HG03354 (cell line): Measurements from ENCODE around the gene NDUFS2.

Source experiments
- ATAC-seq: cut with Tn5 transposase; IDR thresholded peaks from one replicate; pipeline ENCODE4 v1.9.1; 2021; ENCODE audit warnings: mild to moderate bottlenecking; ENCODE audit not compliant: unreplicated experiment, poor library complexity, severe bottlenecking

Gene NDUFS2

DNA sequence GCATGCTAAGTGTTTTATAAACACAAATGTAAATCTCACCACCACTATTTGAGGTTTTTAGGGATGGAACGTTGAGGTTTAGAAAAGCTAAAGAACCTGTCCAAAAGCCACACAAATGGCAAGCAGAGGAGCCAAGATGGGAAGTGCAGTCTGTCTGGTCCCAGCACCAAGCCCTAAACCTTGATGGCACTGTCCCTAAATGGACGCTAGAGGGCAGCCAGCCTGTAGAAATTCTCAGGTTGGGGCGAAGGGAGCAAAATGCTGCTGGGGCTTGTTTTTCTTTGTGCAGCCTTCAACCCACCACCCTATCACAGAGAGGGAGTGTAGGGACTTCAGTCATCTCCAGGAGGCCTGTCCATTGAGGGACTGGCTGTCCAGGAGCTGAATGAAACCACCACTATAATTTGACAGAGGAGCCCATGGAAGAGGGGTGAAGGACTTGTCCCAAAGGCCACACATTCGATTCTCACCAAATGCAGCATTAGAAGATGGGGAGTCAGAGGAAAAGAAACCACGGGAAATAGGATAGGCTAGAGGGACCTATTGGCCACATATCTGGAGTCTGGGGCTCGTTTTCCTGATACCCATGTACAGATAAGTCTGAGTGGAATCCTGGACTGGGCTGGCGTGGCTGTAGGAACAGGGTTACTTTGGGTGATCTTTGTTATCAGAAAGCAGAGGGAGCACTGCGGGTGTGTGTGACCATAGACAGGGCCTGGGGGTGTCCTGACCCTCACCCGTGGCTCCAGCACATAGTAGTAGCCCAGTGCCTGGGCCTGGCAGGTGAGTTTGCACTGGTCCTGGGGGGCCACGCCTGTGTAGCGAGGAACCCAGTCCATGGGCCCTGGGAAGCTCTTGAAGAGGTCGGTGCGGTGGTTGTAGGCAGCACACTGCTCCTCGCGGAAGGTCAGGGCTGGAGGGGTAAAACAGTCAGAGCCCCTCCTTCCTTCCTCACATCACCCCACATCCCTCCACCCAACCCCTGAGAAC is 9.4 kb upstream of the NDUFS2 start:
- peak; percentile 78 for ATAC-seq

DNA sequence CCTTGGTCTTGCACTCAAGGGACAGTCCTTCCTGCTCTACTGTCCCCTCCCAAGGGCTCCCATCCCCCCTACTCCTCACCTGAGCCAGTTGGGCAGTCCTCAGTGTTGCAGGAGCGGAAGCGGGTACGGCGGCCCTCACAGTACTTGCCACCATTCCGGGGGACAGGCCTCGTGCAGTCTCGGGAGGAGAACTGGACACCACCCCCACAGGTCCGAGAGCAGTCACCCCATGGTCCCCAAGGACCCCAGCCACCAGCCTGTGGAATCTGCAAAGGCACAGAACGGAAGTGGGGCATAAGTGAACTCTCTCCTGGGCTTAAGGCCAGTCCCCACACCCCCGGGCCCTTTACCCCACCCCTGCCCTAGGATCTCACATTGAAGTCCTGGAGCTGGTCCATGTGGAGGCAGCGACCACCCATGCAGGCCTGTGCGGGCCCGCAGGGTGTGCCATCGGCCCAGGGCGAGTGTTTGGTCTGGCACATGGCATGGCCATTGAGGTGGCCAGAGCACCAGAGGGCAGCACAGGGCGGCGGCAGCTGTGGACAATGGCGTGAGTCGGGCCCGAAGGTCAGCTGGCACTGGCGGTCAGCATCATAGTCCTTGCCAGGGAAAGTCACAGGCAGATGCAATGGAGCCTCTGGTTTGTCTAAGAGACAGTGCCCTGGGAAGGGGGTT is 8.5 kb upstream of the NDUFS2 start:
- ATAC-seq: no peak

DNA sequence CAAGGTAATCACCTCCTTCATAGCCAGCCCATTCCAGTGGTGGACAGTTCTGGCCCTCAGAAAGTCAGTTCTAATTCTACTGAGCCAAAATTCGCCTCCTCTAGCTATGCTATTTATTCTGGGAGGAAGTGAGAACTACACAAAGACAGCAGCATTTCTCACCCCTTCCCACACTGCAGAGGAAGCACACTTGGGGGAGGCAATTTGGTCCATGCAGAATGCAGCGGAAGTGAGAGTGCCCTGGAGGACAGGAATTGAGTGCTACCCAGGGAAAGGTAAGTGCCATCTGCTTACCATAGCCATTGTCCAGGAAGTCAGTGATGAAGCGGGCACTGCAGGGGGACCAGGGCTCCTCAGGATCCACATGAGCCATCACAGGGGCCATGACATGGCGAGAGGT is 7.0 kb upstream of the NDUFS2 start:
- peak; percentile 47 for ATAC-seq

DNA sequence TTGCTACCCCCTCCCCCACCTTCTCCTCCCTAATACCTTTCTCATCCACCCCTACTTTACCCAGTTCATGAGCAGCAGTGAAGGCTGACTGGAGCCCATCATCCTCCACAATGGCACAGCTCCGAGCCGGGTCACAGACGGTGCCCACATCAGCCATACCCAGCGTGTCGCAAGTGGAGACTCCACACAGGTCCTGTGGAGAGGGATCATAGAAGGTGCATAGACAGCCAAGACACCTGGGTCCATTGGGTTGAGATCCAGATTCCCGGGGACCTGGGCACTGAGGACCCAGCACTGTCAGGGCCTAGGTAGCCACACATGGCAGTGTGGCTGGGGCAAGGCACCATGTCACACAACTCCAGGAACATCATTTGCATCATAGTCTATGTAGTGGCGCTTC is 6.1 kb upstream of the NDUFS2 start:
- ATAC-seq: no peak

DNA sequence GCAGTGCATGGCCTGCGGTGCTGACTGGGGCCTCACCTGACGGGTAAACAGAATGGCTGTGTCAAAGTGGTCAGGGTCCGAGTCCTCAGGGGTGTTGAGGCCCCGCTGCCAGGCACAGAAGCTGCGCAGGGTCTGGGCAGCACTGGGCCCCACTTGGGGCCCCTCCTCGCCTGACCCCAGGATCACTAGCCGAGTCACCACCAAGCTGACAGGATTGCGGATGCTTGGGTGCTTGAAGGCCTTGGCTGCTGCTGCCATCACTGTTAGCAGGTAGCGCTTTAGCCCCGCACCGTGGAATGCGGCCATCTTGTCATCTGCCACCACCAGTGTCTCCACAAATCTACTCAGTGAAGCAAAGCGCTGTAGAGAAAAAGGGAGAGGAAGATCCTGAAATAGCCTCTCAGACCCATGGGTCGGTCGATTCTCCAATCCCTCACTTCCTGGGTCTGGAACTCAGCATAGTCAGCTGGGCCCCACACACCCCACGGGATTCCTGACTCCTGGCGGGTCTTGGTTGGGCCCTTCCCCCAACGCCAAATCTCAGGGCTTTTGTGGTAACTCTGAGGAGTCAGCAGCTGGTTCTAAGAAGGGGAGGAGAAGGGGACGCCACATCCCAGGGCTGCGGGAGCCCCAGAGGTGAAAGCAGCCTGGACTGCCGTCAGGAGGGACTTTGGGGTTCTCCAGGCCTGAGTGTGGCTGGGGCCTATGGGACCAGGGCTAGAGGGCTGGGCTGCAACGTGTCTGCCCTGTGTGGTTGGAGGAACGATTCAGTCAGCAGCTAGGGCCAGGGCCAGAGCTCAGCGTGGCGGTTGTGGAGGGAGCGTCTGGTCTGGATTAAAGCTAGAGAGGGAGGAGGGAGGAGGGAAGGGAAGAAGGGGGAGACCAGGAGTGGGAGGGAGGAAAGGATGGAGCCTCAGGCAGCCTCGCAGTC is 5.4 kb upstream of the NDUFS2 start:
- no peak for ATAC-seq

DNA sequence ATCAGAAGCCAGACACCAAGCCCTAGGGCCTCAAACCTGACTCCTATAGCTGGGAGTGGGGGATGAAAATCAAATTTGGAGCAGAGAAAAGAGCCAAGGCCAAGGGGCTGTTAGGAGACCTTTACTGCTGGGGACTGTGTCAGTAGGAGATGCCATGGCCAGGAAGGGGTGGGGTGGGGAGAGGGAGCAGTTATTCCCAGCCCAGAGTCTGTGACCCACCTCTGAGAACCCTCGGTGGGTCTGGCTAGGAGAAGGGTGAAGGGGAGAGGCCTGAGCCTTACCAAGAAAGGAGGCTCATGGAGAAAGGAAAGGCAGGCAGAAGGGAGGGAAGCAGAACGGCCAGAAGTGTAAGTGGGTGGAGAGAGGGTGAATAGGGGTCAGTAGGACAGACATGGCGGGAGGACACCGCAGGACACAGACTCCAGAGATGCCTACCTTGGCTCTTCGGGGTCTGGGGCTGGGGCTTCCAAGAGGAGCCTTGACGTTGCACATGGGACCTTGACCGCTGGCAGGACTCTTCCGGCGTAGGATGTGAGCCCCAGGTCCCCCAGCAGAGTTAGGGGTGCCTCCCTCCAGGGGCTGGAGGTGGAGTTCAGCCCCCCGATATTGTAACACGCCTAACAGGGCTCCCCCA is 4.5 kb upstream of the NDUFS2 start:
- no peak for ATAC-seq

DNA sequence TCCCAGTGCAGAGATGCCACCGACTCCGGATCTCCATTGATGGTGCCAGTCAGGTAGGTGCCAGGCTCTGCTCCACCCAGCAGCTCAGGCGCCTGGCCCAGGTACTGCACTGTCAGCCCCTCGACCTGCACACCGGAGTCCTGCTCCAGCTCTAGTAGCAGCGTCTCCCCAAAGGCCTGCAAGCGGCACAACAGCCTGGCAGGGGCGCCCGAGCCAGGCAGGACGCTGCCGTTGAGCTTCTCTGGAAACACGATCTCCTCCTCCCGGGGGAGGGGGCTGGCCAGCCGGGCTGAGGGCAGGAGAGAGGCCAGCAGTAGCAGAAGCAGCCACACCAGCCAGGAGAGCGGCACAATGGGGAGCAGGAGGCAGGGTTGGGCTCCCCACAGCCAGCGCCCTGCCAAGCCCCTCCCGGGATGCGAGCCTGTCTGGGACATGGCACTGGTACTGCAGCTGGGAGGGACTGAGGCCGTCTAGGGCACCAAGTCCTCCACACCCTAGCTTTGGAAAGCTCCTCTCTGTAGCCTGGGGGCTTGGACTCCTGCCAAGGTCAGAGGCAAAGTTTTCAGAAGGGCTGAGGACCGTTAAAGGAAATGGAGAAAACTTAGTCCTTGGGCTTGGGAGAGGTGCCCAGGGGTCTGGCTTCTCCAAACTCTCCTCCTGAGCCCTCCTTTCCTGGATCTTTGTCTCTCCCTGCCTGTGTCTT is 3.8 kb upstream of the NDUFS2 start:
- no peak for ATAC-seq

DNA sequence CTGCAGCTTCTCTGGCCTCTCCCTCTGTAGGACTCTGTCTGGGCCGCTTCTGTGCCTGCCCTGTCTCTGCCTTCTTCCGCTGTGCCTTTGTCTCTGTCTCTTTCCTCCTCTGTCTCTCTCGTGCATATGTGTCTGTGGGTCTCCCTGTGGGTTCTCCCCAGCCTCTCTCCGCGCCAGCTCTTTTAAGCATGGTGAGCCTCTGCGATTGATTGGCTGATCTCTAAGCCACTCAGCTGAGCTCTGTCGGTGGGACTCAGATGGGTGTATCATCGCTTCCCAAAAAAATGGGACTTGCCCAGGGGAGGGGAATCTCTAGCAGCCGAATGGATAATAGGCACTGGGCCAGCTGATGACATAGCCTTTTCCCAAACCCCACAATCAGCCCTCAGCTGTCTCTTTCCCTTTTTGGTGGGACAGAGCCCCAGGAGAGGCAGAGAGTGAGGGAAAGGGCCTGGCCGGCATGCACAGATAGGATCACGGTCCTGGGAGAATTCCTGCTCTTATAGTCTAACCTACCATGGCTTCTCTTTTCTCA is 3.2 kb upstream of the NDUFS2 start, which contains the start of gene ADAMTS4:
Gene ADAMTS4, minus strand, starts transcription at position 158 of the 535 bp plus-strand sequence. CDS start 427 bp downstream, outside the sequence.
- no peak for ATAC-seq

DNA sequence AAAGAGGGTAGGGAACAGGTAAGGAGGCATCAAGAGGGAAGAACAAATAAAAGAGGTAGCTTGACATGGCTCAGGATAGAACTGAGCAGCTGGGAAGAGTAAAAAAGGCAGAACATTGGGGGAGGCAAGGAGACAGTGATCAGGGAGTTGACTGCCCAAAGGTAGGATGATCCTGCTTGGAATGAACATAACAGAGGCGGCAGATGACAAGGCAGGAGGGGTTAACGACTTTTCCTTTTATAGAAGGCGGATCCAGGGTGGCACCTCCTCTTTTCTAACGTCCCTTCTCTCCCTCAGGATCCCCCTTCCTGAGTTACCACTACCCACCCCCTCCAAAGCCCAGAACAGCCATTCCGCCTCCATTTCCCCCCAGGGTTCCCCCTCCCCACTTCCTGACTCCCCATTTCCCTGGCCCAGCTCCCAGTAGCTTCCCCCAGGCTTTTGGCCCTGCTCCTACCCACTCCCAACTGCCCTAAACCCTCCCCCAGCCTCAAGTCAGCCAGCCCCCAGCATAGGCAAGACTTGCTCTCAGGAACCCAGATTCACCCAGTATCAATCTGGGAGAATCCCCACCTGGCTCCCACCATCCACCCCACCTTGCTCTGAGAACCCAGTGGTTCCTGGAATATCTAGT is 2.5 kb upstream of the NDUFS2 start:
- no peak for ATAC-seq

DNA sequence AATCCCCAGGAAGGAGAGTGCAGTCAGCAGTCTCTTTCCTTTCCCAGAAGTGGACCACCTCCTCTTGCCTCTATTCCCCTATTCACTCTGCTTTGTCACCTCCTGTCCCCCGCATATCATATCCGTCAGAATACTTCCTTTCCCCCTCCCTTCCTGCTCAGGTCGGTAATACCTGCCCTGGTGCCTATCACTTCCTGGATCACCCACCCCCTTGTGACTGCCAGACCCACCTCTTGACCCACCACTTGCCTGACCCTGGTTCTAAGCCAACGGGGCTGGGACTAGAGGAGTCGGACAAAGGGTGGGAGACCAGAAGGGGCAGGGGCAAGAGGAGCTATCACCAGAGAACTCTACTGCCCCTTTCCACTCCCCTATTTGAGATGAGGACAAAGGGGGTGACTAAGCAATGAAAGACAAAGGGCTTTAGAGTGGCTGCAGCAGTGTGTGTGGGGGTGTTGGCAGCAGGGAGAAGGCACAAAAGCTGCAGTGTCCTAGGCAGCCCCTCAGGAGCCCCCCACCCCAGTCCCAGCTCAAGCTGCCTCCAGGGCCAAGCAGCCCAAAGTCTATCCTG is 1.7 kb upstream of the NDUFS2 start:
- no peak for ATAC-seq

DNA sequence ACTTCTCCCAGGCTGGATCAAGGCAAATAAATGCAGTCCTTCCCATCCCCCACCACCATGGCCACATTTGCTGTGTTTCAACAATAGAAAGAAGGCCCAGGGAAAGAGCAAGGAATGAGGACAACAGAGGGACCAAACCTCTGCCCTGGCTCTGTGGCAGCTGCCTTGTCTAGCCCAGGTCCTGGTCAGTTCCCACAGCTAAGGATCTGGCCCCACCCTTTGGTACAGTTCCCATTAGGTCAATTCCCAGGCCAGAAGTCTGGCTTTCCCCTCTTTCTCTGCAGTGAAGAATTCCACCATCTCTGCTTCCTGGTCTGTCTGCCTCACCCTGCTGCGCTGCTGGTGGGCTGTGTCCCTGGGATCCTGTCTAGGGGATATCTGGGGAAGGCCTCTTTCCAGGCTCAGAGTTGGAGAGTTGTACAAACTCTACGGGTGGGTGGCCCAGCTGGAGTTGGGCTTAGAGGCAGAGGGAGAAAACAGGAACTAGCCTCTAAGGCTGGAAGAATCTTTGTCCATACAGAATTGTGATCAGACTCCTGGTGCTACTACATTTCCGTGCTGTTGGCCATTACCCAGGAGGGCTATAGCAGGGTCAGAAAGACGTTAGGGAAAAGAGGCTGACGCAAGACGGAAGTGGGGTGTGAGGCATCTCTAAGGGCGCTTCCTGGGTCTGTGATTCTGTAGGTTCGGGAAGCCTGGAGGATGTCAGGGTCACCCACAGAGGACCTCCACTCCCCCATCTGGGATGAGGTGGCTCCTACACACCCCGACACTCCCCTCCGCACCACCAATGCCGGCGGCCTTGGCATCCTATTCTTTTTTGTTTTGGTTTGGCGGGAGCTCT is 953 bp upstream of the NDUFS2 start:
- ATAC-seq: no peak

DNA sequence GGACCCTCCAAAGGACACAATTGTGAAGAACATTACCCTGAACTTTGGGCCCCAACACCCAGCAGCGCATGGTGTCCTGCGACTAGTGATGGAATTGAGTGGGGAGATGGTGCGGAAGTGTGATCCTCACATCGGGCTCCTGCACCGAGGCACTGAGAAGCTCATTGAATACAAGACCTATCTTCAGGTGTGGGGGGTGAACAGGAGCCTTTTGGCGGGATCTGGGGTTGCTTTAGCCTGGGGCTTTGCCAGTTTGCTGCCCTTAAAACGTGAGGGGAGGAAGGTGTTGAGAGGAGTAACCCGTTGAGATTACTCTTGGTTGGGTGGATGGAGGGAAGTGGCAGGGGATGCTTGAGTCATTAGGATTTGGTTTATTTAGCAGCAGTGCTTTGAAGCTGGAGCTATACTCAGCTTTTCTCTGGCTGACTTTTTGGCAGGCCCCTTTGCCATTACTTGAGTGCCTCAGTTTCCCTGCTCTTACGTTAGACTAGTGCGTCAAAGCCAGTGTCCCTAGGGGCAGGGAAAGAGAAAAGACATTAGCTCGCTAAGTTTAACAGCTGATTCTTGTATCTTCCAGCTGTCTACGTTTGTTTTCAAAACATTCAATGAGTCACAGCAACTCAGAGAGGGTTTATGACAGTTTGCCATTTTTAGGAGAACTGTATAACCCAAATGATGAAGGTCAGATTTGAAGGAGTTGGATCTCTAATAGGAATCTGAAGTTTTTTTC is 4.4 kb downstream of the NDUFS2 start:
- ATAC-seq: no peak

DNA sequence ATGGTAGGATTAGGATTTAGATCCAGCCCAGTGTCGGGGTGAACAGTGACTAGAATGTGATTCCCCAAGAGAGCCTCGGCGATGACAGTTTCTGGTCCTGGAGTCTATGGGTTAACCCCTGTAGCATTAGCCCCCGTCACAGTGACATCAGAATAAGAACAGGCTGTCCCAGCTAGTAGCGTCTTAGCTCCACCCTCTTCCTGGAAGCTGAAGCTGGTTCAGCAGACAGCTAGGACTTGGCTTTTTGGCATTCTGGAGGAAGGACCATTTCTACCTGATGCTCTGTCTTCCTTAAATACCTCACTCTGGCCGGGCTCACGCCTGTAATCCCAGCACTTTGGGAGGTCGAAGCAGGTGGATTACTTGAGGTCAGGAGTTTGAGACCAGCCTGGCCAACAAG is 5.0 kb downstream of the NDUFS2 start:
- ATAC-seq: no peak

DNA sequence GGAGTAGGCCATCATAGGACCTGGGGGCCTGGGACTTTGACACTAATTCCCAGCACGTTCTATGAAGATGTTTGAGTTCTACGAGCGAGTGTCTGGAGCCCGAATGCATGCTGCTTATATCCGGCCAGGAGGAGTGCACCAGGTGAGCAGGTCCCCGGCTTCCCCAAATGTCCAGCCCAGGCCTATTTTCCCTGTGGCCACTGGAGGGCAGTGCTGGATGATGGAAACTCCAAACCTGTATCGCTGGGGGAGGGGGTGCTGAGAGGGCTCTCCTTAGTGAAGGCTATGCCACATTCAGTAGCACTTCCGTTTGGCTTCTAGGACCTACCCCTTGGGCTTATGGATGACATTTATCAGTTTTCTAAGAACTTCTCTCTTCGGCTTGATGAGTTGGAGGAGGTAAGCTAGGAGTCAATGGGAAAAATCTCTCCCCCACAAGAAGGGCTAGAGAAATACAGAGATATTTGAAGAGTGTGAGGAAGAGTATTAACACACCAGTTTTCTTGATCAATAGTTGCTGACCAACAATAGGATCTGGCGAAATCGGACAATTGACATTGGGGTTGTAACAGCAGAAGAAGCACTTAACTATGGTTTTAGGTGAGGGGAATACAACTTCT is 7.7 kb downstream of the NDUFS2 start:
- ATAC-seq: peak; percentile 79

DNA sequence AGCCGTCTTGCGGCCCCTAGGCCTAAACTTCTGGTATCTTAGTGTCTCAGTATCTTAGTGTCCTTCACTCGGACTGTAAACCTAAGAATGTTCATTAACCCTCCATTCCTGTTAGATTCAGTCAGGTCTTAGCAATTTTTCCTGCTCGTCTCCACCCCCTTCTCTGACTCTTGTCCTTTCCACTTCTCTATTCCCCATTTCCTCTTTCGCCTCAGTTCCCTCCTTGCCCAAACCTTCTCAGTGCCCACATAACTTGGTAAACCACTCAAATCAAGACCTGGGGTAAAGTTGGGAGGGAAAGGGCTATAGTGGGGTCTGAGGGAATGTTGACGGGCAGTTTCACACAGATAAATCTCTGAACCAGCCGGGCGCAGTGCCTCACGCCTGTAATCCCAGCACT is 12.2 kb downstream of the NDUFS2 start:
- no peak for ATAC-seq

DNA sequence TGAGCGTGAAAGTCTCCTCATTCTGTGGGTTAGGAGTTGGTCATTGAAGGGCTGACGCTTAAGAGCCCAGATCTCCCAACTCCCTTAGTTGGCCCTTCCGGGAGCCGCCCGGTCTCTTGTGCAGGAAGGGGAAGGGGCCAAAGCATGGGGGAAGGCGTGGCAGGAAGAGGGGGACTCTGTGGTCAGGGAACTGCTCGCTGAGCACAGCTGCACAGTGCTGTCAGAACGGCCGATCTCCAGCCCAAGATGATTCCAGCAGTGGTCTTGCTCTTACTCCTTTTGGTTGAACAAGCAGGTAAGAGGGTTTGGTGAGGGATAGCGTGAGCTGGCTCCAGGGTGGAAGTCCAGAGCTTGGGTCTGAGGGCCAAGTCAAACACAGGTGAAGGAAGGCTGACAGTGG is 12.9 kb downstream of the NDUFS2 start, which contains the start of gene FCER1G:
Gene FCER1G, plus strand, starts transcription at position 220 of the 400 bp plus-strand sequence. Its CDS starts 27 bp downstream, at position 247.
- no peak for ATAC-seq
